Thyroid gland (tissue), 4 donors: ENCODE data around the gene LMTK2.

Source experiments
- CTCF ChIP-seq, 6 experiments: fragments of 200-600 bp in 3 of 6; fragments of 450-650 bp in 3 of 6; sonication (generic) in 3 of 6; IDR thresholded peaks; one replicate each; pipeline ENCODE4 v1.5.1; 2016 to 2019; ENCODE audit warnings: antibody characterized with exemption in 6 of 6, mild to moderate bottlenecking in 2 of 6, inconsistent platforms in 1 of 6, moderate library complexity in 1 of 6
- POLR2A ChIP-seq, 2 donors: fragments of 450-650 bp; IDR thresholded peaks; one replicate each; pipeline ENCODE4 v1.6.1; 2017; ENCODE audit warnings: antibody characterized with exemption in 2 of 2, mild to moderate bottlenecking in 2 of 2, moderate library complexity in 1 of 2

GRCh38 chr7:98066208-98066607 is 40.5 kb upstream of the LMTK2 start:
- TF ChIP-seq CTCF (IDR thresholded peaks at IDR 0.05) (no peak), POLR2A (IDR thresholded peaks at IDR 0.05) (no peak)
